Stimulated activated naive CD4-positive, alpha-beta T cell treated with Interleukin-2 at 50 U/mL for 16 hours (primary cell): Measurements from ENCODE around the gene RPL38.

Experiments
- DNase-seq: peaks from one replicate; lab custom pipeline; 2025; lab: John Stamatoyannopoulos, UW

Gene RPL38

GRCh38 chr17:74203439-74204240 is at the start of gene RPL38:
Gene RPL38, plus strand, starts transcription at chr17:74203678. Its CDS starts 278 bp downstream, at chr17:74203956.
- DNase-seq: peak; percentile 94

GRCh38 chr17:74153821-74154430 is 49.6 kb upstream of the RPL38 start:
- DNase-seq: no peak

DNA sequence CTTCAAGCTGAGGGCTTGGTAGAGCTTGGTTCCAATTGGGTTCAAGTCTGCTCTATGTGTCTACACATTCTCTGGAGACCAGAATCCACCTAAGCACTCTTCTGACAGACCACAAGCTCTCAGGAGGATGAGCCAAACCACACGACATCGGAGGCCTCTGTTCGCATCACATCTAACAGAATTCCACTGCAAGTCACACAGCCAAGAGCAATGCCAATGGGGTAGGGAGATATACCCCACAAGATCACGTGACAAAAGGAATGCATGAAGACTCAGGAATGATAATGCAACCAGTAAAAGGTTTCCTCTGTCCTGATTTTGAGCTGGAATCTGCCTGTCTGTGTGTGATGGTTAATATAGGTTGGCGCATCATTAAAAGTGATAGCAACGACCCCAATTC is 46.6 kb upstream of the RPL38 start:
- DNase-seq: no peak

DNA sequence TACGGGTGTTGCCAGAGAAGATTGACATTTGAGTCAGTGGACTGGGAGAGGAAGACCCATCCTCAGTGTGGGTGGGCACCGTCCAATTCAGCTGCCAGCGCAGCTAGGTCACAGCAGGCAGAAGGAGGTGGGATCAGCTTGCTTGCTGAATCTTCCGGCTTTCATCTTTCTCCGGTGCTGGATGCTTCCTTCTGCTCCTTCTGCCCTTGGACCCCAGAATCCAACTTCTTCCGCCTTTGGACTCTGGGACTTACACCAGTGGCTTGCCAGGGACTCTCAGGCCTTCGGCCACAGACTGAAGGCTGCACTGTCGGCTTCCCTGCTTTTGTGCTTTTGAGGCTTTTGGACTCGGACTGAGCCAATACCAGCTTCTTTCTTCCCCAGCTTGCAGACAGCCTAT is 46.1 kb upstream of the RPL38 start:
- DNase-seq: no peak

GRCh38 chr17:74158761-74159160 is 44.7 kb upstream of the RPL38 start:
- DNase-seq: no peak

DNA sequence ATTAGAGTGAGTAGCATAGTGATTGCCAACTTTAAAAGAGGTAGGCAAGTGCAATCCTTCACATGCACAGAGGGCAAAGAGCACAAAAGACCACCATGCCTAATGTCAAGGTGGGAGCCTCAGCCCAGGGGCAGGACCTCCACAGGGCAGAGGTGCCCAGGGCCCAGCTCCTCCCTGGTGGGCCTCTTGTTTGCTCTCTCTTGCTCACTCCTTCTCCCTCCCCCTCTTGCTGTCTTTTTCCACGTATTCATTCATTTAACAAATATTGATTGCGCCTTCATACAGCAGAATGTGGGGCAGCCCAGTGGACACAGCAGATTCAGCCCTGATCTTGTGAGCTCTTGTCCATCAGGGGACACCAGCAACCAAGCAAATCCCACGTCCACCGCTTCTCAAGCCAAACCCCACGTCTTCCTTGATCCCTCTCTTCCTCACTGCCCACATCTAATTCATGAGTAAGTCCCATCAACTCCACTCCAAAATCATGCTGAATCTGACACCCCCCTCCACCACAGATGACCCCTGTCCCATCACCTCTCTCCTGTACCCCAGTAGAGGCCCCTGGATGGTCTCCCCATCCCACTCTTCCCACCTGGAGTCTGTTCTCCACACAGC is 44.1 kb upstream of the RPL38 start:
- DNase-seq: no peak

GRCh38 chr17:74160656-74161502 is 42.6 kb upstream of the RPL38 start:
- no peak for DNase-seq

DNA sequence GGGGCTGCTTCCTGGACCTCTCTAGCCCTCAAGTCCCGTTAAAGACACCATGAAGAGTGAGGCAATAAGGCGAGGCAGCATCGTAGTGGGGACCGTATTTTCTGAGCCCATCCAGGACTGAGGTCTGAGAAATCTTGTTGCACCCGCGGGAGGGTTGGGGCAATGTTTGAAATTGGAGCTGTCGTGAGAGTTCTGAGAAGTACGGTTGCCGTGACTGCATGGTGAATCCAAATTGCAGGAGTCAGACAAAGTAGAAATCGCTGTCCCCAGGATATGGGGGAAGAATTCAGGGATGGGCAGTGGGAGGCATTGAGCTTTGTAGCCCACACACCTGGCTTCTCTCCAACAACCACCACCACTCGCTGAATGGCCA is 42.0 kb upstream of the RPL38 start:
- no peak for DNase-seq

GRCh38 chr17:74163271-74163821 is 40.1 kb upstream of the RPL38 start:
- no peak for DNase-seq

DNA sequence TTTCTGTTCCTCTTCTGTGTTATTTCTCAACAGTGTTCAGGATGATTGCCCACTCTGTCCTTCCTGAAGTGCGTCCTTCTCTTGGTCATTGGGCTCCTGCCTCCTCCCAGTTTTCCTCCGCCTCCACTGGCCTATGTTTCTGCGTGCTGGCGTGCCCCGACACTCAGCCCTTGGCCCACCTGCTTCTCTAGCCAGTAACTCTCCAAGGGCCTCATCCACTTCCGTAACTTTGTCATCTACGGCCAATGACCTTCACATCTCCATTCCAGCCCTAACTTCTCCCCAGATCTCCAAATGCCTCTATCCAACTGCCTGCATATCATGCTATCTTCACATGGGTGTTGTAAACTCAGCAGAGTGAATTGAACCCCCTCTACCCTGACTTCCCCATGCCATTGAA is 39.6 kb upstream of the RPL38 start:
- DNase-seq: no peak

DNA sequence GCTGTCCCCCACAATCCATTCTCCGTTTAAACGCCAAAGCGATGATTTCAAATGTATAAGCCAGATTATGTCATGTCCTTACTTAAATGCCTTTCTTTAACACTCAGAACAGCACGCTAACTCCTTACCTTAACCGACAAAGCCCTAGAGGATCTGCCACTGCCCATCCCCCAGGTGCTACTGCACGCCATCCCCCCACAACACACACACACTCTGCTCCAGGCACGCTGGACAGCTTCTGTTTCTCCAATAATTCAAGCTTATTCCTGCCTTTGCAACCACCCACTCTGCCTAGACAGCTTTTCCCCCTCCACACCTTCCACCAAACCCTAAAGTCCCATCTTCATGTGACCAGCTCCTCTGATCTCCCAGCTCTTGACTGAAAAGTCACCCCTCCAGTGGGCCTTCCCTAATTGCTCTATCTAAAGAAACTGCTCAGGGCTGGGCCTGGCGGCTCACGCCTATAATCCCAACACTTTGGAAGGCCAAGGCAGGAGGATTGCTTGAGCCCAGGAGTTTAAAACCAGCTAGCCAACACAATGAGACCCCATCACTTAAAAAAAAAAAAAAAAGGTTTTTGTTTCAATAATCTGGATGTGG is 38.9 kb upstream of the RPL38 start:
- no peak for DNase-seq

- no peak for DNase-seq
Measured at GRCh38 chr17:74165797-74166365, 37.6 kb upstream of the RPL38 start.

GRCh38 chr17:74170924-74171323 is 32.6 kb upstream of the RPL38 start:
- no peak for DNase-seq

GRCh38 chr17:74172700-74173099 is 30.8 kb upstream of the RPL38 start:
- DNase-seq: no peak

- DNase-seq: peak; percentile 11
Measured at GRCh38 chr17:74176546-74177001, 26.9 kb upstream of the RPL38 start.

DNA sequence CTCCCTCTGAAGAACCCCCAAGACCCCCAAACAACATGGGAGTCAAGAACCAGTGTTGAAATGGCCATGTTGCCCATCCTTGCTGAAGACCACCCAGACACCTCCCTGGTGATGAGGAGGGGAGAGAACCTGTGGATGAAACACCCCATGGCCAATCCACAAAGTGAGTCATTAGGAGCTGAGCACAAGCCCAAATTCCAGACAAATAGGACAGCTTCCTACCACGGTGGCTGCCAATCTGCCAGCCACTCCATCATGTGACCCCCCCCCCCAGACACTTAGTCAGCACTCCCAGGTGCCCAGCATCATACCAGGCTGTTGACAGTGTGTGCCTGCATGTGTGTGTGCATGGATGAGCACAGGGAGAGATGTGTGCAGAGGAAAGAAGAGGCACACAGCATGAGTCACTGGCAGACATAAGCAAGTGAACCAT is 26.4 kb upstream of the RPL38 start:
- no peak for DNase-seq

GRCh38 chr17:74179576-74179975 is 23.9 kb upstream of the RPL38 start:
- no peak for DNase-seq

DNA sequence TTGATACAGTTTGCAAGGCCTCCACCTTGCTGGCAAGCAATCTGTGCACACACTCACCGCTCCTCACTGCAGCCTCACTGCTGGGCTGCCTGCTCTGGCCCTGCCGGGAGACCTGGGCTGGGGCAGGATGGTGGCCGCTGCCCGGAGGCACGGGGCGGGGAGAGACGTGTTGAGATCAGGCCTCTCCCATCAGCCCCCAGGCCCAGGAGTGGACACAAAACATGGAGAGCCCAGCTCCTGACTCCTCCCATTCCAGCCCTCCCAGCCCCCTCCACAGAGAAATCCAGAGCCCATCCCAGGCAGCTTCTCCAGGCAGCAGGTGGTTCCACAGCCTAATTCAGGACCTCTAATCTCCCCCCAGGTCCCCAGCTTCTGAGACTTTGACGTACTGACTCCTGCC is 23.1 kb upstream of the RPL38 start:
- no peak for DNase-seq

DNA sequence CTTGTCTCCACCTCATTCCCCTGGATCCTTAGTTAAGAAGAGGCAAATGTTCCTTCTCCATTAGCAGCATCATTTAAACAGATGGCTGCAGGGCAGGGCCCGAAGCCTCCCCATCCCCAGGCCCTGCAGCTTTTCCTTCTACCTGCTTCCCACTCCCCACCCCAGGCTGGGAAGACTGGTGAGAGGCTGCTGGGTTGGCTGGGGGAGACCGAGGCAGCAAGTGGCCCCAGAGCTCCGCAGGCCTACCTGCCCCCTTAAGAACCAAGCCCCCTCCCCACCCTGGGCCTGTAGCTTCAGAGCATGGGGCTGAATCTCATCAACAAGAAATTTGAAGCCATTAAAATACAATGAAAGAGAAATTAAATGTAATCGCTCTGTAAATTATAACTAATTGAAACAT is 22.1 kb upstream of the RPL38 start:
- DNase-seq: no peak

GRCh38 chr17:74182041-74182723 is 21.3 kb upstream of the RPL38 start:
- no peak for DNase-seq

GRCh38 chr17:74183411-74183810 is 20.1 kb upstream of the RPL38 start:
- no peak for DNase-seq
